Right ventricle myocardium inferior (tissue), 1 donor: ENCODE data around the gene HYCC2. TPM values are rescaled to one million over a fixed set of nuclear protein-coding genes. Genes with fewer than 3 reads are reported as not detected.
"Not testable (repeated sequence)": the region's sequence is repeated elsewhere in the genome, so short reads cannot be mapped to it uniquely, and the experiment has no call there.

Experiments
- ATAC-seq: fragments of 200-7000 bp; cut with Tn5 transposase; one replicate; pipeline ENCODE4 v1.9.1; 2020; ENCODE audit warnings: mild to moderate bottlenecking, moderate library complexity
- DNase-seq: peaks from one replicate; pipeline ENCODE4 v3.0.0; 2021; ENCODE audit errors: missing footprints
- intact Hi-C: fragments of 100-400 bp; cut with DNase I; formaldehyde crosslinking; loops from one replicate; pipeline ENCODE4 v1.11.0; 2022
- total RNA-seq: library from RNA; stranded (reverse); fragmentation: NEBNext Ultra II Directional; extraction: Animal tissue kit (Norgen Biotek cat#: 25700); gene quantifications from one replicate; pipeline ENCODE4 v1.2.1, GENCODE V29; 2021
- donor health status: DM: no; HTN: yes; CAD: no; lungs with severe emphysema.

Gene HYCC2
- total RNA-seq, 1 donor from 2014 or later: 14.5 TPM

GRCh38 chr2:201084863-201085262 lies 13.4 kb upstream of the HYCC2 start:
- intact Hi-C loops: no loop called here
- ATAC-seq (no peak), DNase-seq (no peak)

GRCh38 chr2:201074996-201075395 lies 3.5 kb upstream of the HYCC2 start:
- intact Hi-C loops: loop anchor here (5.0 kb wide), 2 partner anchors 82 to 97 kb away; no protein-coding TSS in a partner anchor
- ATAC-seq (no peak), DNase-seq (no peak)

GRCh38 chr2:201073071-201073470 lies 1.6 kb upstream of the HYCC2 start:
- no peak for DNase-seq
- intact Hi-C loops: loop anchor here (5.0 kb wide), 2 partner anchors 84 to 99 kb away; no protein-coding TSS in a partner anchor
- ATAC-seq: no peak

GRCh38 chr2:201072201-201072530 lies 695 bp upstream of the HYCC2 start:
- intact Hi-C loops: loop anchor here (5.0 kb wide), 2 partner anchors 85 to 100 kb away; no protein-coding TSS in a partner anchor
- no peak for DNase-seq

GRCh38 chr2:201070948-201071478 lies 458 bp downstream of the HYCC2 start:
- DNase-seq (no peak), ATAC-seq (peak; percentile 9)
- intact Hi-C loops: loop anchor here (1.0 to 5.0 kb wide), 4 partner anchors 46 to 108 kb away; partner anchors contain the start of genes CFLAR and ORC2

More at GRCh38 chr2:201072201-201072530, 695 bp upstream of the HYCC2 start:
- ATAC-seq: no peak

GRCh38 chr2:201064797-201065329 lies 6.6 kb downstream of the HYCC2 start:
- intact Hi-C loops: loop anchor here (5.0 kb wide), 1 partner anchor 48 kb away; no protein-coding TSS in a partner anchor
- ATAC-seq (no peak), DNase-seq (no peak)

GRCh38 chr2:201063516-201063915 lies 8.0 kb downstream of the HYCC2 start:
- DNase-seq, ATAC-seq, intact Hi-C loops: not testable (repeated sequence)

- ATAC-seq (no peak), DNase-seq (no peak)
- intact Hi-C loops: no loop called here
These were observed 11.3 kb downstream of the HYCC2 start for GRCh38 chr2:201059961-201060755.

GRCh38 chr2:201058914-201059313 lies 12.6 kb downstream of the HYCC2 start:
- ATAC-seq (peak; percentile 23), DNase-seq (no peak)
- intact Hi-C loops: no loop called here

- intact Hi-C loops: no loop called here
- ATAC-seq (no peak), DNase-seq (no peak)
These were observed 13.7 kb downstream of the HYCC2 start for GRCh38 chr2:201057715-201058248.

GRCh38 chr2:201057087-201057521 lies 14.4 kb downstream of the HYCC2 start:
- ATAC-seq (no peak), DNase-seq (no peak)
- intact Hi-C loops: no loop called here

GRCh38 chr2:201049455-201049854 lies 22.0 kb downstream of the HYCC2 start:
- intact Hi-C loops: no loop called here
- no peak for ATAC-seq
- DNase-seq: no peak

- ATAC-seq (no peak), DNase-seq (no peak)
- intact Hi-C loops: no loop called here
These were observed 24.6 kb downstream of the HYCC2 start for GRCh38 chr2:201046881-201047280.

- ATAC-seq, intact Hi-C loops, DNase-seq: not testable (repeated sequence)
These were observed 28.4 kb downstream of the HYCC2 start for GRCh38 chr2:201043050-201043449.

GRCh38 chr2:201042451-201042850 lies 29.0 kb downstream of the HYCC2 start:
- ATAC-seq, DNase-seq, intact Hi-C loops: not testable (repeated sequence)

- ATAC-seq: no peak
- intact Hi-C loops: no loop called here
These were observed 30.4 kb downstream of the HYCC2 start for GRCh38 chr2:201040867-201041628.

GRCh38 chr2:201038855-201039254 lies 32.6 kb downstream of the HYCC2 start:
- no peak for ATAC-seq
- intact Hi-C loops: no loop called here
- no peak for DNase-seq

More at GRCh38 chr2:201040867-201041628, 30.4 kb downstream of the HYCC2 start:
- no peak for DNase-seq

GRCh38 chr2:201038361-201038760 lies 33.1 kb downstream of the HYCC2 start:
- intact Hi-C loops, ATAC-seq, DNase-seq: not testable (repeated sequence)

GRCh38 chr2:201034355-201034754 lies 37.1 kb downstream of the HYCC2 start:
- DNase-seq, intact Hi-C loops, ATAC-seq: not testable (repeated sequence)
